GM21576 (cell line): ENCODE data around the gene MIER3.

Experiments used
- ATAC-seq: cut with Tn5 transposase; IDR thresholded peaks from one replicate; pipeline ENCODE4 v1.9.1; 2021; ENCODE audit warnings: mild to moderate bottlenecking, moderate library complexity; ENCODE audit not compliant: unreplicated experiment

The MIER3 gene

DNA sequence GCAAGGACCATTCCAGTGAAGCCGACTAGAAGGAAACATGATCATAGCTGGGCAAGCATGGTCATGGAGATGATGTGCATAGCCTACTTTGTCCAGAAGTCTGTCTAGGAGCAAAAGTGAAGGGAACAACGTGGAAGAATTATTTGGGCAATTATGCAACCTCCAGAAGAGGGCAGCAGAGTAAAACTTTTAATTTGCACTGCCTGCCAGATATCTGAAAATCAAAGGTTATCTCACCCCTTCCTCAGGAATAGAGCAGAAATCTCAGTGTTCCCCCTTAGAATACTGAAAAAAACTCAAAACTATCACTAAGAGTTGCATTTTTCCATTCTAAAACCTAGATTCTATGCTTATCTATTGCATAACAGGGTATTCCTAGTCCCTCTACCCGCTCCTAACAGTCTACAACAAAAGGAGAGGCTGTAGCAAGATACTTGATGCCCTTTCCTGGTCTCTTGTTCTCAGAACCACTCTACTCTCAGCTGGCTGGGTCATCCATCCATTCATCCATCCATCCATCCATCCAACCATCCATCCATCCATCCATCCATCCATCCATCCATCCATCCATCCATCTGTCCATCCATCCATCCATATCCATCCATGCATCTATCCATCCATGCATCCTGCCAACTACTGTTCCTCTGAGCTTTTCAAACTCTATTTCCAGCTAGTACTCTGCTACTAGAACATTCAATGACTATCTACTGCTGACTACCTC, 50.9 kb downstream of the MIER3 start:
- ATAC-seq: no peak

- no peak for ATAC-seq
Measured at GRCh38 chr5:56900395-56900794, 51.5 kb downstream of the MIER3 start.

- no peak for ATAC-seq
Measured at GRCh38 chr5:56898213-56898612, 53.7 kb downstream of the MIER3 start.

- no peak for ATAC-seq
Measured at GRCh38 chr5:56896763-56897162, 55.2 kb downstream of the MIER3 start.

GRCh38 chr5:56893251-56893951, 58.5 kb downstream of the MIER3 start:
- no peak for ATAC-seq

GRCh38 chr5:56881571-56881970, 70.4 kb downstream of the MIER3 start:
- ATAC-seq: no peak

GRCh38 chr5:56876327-56876726, 75.6 kb downstream of the MIER3 start:
- no peak for ATAC-seq

GRCh38 chr5:56873056-56873455, 78.9 kb downstream of the MIER3 start:
- ATAC-seq: no peak

GRCh38 chr5:56871777-56872176, 80.1 kb downstream of the MIER3 start:
- no peak for ATAC-seq
